ENCODE data around the gene SLC7A7.
"Not testable (repeated sequence)": the region's sequence is repeated elsewhere in the genome, so short reads cannot be mapped to it uniquely, and the experiment has no call there.

SLC7A7 gene

GRCh38 chr14:22843123-22843925, 28.1 kb upstream of the SLC7A7 start:
- DNase-seq: no peak

- DNase-seq: no peak
Measured at GRCh38 chr14:22842211-22843122, 27.2 kb upstream of the SLC7A7 start.

- DNase-seq: no peak
Measured at GRCh38 chr14:22841769-22842168, 26.5 kb upstream of the SLC7A7 start.

- no peak for DNase-seq
Measured at GRCh38 chr14:22841311-22841710, 26.1 kb upstream of the SLC7A7 start.

GRCh38 chr14:22839159-22839779, 24.0 kb upstream of the SLC7A7 start:
- no peak for DNase-seq

- no peak for DNase-seq
Measured at GRCh38 chr14:22838631-22839041, 23.4 kb upstream of the SLC7A7 start.

- no peak for DNase-seq
Measured at GRCh38 chr14:22837750-22838538, 22.7 kb upstream of the SLC7A7 start.

GRCh38 chr14:22837114-22837749, 22.0 kb upstream of the SLC7A7 start:
- DNase-seq: no peak

- DNase-seq: no peak
Measured at GRCh38 chr14:22836301-22837113, 21.3 kb upstream of the SLC7A7 start, which contains the start of gene MMP14. MMP14 (plus strand) TSS chr14:22836585; CDS start chr14:22836818, 233 bp downstream.

GRCh38 chr14:22835505-22835904, 20.3 kb upstream of the SLC7A7 start:
- DNase-seq: no peak

- no peak for DNase-seq
Measured at GRCh38 chr14:22830443-22831010, 15.3 kb upstream of the SLC7A7 start.

GRCh38 chr14:22829661-22830442, 14.6 kb upstream of the SLC7A7 start, which contains the start of gene MRPL52:
MRPL52 (plus strand) TSS chr14:22829887; CDS start chr14:22829913, 26 bp downstream.
- DNase-seq: peak; percentile 82 to 84

- DNase-seq: not testable (repeated sequence)
Measured at GRCh38 chr14:22829076-22829660, 13.9 kb upstream of the SLC7A7 start.

- no peak for DNase-seq
Measured at GRCh38 chr14:22824711-22825359, 9.6 kb upstream of the SLC7A7 start.

- peak; percentile 57 to 64 for DNase-seq
Measured at GRCh38 chr14:22822571-22823098, 7.4 kb upstream of the SLC7A7 start.

- no peak for DNase-seq
Measured at GRCh38 chr14:22822016-22822570, 6.9 kb upstream of the SLC7A7 start.

GRCh38 chr14:22821193-22822015, 6.2 kb upstream of the SLC7A7 start:
- no peak for DNase-seq
